ENCODE data around the gene CYP4V2. TPM values are rescaled to one million over a fixed set of nuclear protein-coding genes. Genes with fewer than 3 reads are reported as not detected.

The CYP4V2 gene
- 10 to 100 TPM in 3 of 4 donors, 1 to 10 TPM in 1; 9.7 to 22.5 (median 19.7) TPM for total RNA-seq

GRCh38 chr4:186191200-186192065 lies at the start of gene CYP4V2:
Gene CYP4V2 (plus strand): TSS chr4:186191567. CDS start chr4:186191824, 257 bp downstream.
- TF ChIP-seq CTCF (IDR thresholded peaks at IDR 0.05): peak in 2 of 4 experiments; percentile 20 to 53
- peak in 1 of 2 donors; percentile 60 for TF ChIP-seq POLR2A (IDR thresholded peaks at IDR 0.05)
- DNase-seq: peak; percentile 79 to 81

GRCh38 chr4:186144198-186144945 lies 47.0 kb upstream of the CYP4V2 start:
- no peaks in the 10 kb centered on the region for H3K36me3 ChIP-seq

More at GRCh38 chr4:186191200-186192065, at the start of gene CYP4V2:
- intact Hi-C loops (cut with DNase I; ENCODE audit: low total_unique reads): no loop called here
- H3K9me3 ChIP-seq: no peaks in the 10 kb centered on the region
- H3K4me1 ChIP-seq: no peaks in the 10 kb centered on the region
- no peaks in the 10 kb centered on the region for H3K27me3 ChIP-seq
- peak within 1 kb of the TSS; percentile 85 to 87 for H3K4me3 ChIP-seq
- H3K36me3 ChIP-seq: no peaks in the 10 kb centered on the region
- H3K27ac ChIP-seq: peak within 1 kb of the TSS; percentile 94 to 96

GRCh38 chr4:186144946-186145569 lies 46.3 kb upstream of the CYP4V2 start:
- H3K4me1 ChIP-seq: no peaks in the 10 kb centered on the region
- H3K27ac ChIP-seq: peak overlapping the region; percentile 78 to 87
- peak overlapping the region; percentile 41 to 51 for H3K4me3 ChIP-seq
- H3K27me3 ChIP-seq: no peaks in the 10 kb centered on the region
- H3K36me3 ChIP-seq: no peaks in the 10 kb centered on the region
- peak; percentile 50 to 56 for DNase-seq
- no peaks in the 10 kb centered on the region for H3K9me3 ChIP-seq
- TF ChIP-seq CTCF (IDR thresholded peaks at IDR 0.05) (no peak), POLR2A (IDR thresholded peaks at IDR 0.05) (no peak)
- intact Hi-C loops (cut with DNase I; ENCODE audit: low total_unique reads): no loop called here

More at GRCh38 chr4:186144198-186144945, 47.0 kb upstream of the CYP4V2 start:
- Histone ChIP-seq H3K27me3 (no peaks in the 10 kb centered on the region), H3K4me3 (peak overlapping the region; percentile 42 to 51), H3K9me3 (no peaks in the 10 kb centered on the region), H3K4me1 (no peaks in the 10 kb centered on the region), H3K27ac (peak overlapping the region; percentile 78 to 87)
- peak; percentile 56 to 69 for DNase-seq
- intact Hi-C loops (cut with DNase I; ENCODE audit: low total_unique reads): no loop called here
- no peak for TF ChIP-seq POLR2A (IDR thresholded peaks at IDR 0.05)
- TF ChIP-seq CTCF (IDR thresholded peaks at IDR 0.05): peak in 1 of 4 experiments; percentile 10

GRCh38 chr4:186146458-186146857 lies 44.9 kb upstream of the CYP4V2 start:
- Histone ChIP-seq H3K27me3 (no peaks in the 10 kb centered on the region), H3K4me1 (no peaks in the 10 kb centered on the region), H3K4me3 (no peak overlapping the region), H3K27ac (peak overlapping the region; percentile 8 to 87), H3K9me3 (no peaks in the 10 kb centered on the region), H3K36me3 (no peaks in the 10 kb centered on the region)
- intact Hi-C loops (cut with DNase I; ENCODE audit: low total_unique reads): no loop called here
- no peak for TF ChIP-seq CTCF (IDR thresholded peaks at IDR 0.05)
- TF ChIP-seq POLR2A (IDR thresholded peaks at IDR 0.05): no peak
- DNase-seq: no peak
